Measurements from ENCODE around the gene ARNT2.

The ARNT2 gene

DNA sequence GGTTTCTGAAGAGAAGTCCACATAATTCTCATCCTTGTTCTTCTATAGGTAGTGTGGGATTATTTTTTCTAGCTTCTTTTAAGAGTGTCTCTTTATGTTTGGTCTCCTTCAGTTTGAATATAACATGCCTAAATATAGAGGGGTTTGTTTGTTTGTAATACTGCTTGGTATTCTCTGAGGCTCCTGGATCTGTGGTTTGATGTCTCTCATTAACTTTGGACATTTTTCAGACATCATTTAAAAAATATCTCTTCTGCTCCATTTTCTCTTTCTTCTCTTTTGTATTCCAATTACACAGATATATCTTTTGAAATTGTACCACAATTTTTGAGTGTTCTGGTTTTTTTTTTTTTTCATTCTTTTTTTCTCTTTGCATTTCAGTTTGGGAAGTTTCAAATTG, 113.1 kb downstream of the ARNT2 start:
- no peak for DNase-seq (ENCODE audit: low spot score)

DNA sequence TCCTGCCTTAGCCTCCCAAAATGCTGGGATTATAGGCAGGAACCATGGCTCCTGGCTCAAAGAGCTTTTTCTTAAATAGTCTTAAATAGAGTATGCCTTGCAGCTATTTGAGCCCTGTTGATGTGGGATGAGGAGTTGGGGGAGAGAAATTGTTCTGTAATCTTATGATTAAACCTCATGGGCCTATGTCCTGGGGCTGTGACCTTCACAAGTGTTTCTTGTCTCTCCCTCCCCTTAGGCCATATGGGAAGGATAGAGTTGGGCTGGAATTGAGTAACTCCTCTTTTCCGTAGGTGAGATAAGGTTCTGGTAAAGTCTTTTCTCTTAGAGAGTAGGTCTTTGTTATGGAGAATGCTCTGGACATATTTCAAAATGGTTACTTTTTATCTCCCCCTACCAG, 114.3 kb downstream of the ARNT2 start:
- no peak for DNase-seq (ENCODE audit: low spot score)

DNA sequence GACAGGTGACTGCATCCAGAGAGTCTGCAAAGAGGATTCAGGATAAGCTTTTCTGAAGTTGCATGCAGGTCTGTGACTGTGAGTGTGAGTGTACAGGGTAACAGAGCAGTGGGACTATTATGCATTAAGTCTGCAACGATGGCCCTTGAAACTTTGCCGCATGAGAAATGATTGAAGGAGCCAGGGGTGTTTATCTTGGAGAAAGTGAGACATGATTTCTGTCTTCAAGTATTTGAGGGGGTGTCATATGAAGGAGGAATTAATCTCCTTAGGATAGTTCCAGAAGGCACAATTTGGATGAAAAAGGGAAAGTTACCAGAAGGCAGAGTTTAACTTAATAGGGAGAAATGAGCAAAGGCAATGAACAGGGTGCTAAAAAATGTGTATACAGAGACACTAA, 119.6 kb downstream of the ARNT2 start:
- no peak for DNase-seq (ENCODE audit: low spot score)

DNA sequence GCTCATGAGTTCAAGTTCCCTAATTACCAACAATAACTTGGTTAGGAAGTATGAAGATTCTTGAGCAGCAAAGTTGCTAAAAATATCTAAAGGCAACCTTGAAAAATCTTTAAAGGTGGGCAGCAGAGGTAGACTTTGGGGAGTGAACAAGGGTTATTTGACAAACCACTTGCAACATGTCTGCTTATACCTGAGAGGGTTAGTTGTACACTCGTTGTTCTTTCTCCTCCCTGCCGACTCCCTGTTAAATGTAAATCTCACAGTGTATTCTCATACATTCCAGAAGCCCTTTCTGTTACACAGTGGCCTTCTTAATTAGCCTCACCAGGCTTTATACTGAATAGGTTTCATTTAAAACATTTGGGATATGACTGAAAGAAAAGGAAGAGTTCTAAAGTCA, 121.7 kb downstream of the ARNT2 start:
- DNase-seq (ENCODE audit: low spot score) = no peak

DNA sequence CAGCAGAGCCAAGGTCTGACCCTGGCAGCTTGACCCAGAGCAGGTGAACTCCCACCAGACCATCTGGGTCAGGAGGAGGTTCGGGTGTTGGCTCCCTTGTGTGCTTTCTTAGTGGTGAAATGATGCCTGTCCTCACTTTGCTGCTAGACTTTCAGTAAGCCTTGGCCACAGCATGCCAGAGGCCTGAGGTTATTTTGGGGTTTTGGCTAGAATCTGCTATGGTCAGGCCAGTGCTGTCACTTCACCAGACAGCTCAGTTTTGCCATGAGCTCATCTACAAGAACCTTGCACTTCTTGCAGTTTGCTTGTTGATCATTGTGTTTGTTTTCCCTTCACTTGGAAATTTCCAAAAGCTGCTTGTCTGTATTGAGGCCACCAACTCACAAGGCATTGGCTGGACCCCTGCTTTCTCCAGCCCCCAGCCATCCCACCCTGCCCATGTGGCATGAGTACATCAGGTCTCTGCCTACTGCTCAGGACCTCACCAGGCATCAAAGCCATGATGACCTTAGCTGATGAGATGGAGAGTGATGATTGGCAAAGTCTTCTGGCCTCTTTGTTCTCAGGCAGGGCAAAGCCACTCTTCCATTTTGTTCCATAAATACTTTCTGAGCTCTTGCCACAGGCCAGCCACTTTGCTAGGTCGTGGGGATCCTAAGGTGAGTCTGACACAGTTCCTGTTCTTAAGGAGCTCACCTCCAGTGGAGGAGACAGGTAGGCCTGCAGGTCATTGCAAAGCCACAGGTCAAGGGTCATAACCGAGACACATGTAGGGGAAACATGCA, 122.6 kb downstream of the ARNT2 start:
- DNase-seq (ENCODE audit: low spot score) = no peak

DNA sequence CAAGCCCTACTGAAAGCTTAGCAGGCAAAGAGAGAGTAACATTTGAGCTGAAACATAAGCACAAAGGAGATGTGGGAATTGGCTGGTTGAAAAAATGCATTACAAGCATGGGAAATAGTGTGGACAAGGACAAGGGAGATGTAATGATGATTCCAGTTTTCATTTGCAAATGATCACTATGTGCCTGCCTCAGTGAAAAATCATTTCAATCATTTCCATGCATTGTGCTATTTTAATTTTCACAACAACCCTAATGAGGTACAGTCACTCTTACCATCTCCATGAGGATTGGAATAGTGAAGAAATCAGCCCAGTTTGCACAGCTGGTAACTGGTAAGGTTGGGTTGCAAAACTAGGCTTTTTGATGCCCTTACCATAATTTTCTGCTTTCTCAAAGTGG, 123.2 kb downstream of the ARNT2 start:
- no peak for DNase-seq (ENCODE audit: low spot score)

DNA sequence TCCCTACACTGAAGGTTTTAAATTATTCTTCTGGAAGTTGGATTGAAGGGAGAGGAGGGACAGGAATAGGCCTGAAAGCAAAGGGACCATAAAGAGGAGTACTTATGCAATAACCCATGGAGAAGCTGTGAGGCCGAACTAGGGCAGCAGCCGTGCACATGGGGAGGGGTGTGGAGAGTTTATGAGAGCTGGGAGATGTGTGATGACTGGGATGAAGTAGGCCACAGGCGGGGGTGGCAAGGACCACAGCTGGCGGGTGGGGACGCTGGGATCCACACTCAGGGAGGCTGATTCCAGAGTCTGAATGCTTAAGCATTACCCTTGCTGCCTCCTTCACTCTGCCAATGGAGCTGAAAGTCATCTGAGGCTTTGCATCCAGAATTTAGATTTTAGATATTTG, 123.8 kb downstream of the ARNT2 start:
- DNase-seq (ENCODE audit: low spot score) = no peak

DNA sequence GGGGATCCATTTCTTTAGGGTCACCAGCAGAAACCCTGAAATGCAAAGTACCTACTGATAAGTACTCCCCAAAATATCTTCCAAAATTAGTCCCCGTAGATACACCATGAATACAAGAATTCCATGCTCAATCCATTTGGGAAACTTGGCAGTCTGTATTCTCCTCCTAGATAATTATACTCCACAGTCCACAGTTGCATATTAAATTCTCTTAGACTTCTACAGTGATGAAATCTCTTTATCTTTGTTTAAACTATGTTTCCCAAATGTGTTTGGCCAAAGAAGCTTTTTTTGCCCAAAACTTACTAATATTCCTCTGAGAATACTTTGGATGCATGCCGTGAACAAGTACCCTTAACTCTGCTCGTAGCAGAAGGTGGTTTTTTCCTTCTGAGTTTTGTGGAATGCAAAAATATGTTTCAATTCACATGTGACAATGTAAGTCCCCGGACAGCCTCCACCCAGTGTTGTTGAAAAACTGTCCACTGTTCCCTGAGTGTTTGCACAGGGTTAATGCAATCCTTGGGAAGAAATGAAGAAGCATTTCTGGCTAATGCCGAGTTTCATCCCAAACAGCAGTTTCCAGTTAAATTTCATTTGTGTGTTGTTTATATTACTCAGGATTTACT, 126.7 kb downstream of the ARNT2 start:
- no peak for DNase-seq (ENCODE audit: low spot score)

DNA sequence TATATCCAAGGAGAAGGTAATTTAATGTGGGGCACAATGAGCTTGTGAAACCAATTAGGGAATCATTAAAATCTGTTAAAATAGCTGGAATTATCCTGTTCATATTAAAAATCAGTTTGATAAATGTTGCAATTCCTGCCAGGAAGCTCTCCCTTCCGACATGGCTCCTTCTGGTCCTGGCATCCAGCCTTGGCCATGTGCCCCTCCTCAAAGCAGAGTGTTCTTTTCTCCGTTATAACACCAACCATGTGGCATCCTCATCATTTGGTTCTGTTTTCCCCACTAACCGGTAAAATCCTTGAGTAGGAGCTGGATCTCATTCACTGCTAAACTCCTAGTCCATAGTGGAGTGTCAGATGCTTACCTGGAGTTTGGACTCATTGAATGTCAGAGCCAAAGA, 127.2 kb downstream of the ARNT2 start:
- DNase-seq (ENCODE audit: low spot score) = no peak

DNA sequence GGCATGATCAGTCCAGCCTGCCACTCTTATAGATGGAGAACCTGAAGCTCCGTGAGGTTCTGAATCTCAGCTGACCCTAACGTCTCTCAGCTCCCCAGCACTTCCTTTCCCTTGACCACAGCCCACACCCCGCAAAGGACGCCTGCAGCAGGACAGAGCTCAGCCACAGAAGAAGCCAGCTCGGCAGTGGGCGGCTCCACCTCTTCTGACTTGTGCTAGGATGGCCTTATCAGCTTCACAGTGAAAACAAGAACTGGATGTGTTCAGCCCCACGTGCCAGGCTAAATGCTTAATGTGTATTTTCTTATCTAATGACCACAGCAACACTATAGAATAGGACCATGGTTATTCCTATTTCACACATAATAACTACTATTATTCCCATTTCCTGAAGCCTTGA, 127.6 kb downstream of the ARNT2 start:
- no peak for DNase-seq (ENCODE audit: low spot score)

DNA sequence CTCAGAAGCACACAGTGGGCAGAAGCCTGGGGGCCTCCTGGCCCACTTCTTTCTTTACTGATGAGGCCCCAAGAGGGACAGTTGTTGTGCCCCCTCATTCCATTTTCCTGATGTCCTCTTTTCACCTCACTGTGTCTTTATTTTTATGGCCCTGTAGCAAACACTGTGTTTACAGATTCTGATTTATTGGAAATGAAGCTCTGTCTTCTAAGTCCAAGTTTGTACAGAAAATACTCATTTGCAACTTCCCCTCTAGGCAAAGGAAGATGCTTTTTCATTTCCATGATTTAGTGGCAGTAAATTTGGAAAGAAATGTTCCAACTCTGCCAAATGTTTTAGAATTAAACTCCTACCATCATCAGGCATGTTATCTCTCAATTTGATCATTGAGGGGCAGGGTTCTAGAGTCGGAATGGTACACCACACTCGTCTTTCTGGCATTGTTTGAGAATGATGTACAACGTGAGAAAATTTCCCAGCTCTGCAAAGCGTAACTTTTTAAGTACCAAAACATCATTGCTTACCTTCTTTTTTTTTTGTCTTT, 129.7 kb downstream of the ARNT2 start:
- no peak for DNase-seq (ENCODE audit: low spot score)

DNA sequence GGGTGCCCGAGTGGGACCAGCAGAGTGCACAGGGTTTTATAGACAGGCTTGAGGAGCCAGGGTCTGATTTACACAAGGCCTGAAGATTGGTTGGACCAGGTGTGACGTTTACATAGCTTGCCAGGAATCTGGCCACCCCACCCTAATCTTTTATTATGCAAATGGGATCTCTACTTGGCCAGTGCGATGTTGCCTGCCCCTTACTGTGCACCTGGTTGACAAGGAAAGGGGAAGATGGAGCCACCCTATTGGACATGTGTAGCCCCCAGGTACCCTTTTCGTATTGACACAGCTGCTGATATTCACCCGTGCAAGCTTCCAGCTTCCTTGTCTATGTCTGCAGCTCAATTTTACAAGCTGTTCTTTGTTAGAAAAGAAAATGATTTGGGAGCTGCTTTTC, 132.0 kb downstream of the ARNT2 start:
- DNase-seq (ENCODE audit: low spot score) = no peak

DNA sequence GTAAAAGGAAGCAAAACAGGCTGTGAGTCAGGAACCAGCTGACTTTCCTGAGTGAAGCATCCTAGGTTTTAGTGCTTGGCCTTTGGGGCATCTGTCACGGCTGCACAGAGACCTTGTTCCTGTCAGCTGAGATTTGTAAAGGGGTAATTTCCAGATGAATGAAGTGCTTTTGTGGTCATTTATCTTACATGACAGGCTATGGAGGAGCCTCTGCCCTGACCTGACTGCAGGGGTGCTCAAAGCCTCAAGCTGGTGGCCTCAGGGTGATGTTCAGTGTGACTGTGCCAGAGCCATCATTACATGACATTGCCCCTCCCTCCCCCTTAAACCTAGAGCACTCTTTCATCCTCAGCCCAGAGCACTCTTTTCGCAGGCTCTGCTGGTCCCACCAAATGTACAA, 132.5 kb downstream of the ARNT2 start:
- DNase-seq (ENCODE audit: low spot score) = no peak

DNA sequence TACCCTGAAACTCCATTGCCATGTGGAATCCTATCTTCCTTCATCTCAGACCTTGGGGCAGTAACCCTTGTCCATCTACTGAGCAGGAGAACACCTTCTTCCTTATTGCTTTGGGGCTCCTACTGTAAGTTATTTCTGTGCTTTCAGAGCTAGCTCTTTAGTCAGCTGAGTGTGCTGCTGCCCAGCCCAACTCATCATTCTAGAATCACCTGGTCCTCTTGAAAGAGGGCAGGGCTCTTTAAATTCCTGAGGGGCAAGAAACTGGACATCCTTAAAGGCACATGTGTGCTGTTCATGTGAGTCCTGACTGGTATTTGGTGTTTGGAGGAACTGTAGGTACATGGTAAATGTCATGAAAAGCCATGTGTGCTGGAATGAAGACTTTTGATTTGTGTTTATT, 140.9 kb downstream of the ARNT2 start:
- no peak for DNase-seq (ENCODE audit: low spot score)

DNA sequence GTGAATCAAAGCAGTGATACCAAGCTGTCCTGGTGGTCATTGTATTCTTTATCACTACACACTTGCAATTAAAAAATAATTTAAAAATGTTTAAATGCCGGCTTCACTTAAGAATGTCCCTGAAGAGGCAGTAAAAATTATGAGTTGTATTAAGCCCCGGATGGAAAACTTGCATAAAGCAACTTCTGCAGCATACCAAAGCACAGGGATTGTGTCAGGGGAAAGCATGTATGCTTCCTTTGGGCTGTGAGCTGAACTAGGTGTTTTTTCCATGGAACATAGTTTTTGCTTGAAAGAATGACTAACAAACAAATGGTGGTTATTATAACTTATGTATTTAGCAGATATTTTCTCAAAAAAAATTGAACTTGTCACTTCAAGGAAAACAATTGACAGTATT, 143.1 kb downstream of the ARNT2 start:
- no peak for DNase-seq (ENCODE audit: low spot score)

DNA sequence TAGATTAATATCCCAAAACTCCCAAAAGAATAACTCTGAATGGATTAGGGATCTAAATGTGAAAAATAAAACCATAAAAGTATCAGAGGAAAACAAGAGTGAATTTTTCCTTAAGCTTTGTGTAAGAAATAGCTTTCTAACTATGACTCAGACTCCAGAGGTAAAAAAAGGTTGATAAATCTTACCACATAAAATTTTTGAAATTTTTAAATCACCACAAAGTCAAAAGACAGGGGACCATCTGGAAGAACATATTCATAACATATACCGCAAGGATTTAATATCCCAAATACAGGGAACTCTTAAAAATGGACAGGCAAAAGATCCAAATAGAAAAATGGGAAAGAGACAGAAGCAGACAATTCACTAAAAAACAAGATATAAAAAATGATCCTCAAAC, 145.0 kb downstream of the ARNT2 start:
- no peak for DNase-seq (ENCODE audit: low spot score)

DNA sequence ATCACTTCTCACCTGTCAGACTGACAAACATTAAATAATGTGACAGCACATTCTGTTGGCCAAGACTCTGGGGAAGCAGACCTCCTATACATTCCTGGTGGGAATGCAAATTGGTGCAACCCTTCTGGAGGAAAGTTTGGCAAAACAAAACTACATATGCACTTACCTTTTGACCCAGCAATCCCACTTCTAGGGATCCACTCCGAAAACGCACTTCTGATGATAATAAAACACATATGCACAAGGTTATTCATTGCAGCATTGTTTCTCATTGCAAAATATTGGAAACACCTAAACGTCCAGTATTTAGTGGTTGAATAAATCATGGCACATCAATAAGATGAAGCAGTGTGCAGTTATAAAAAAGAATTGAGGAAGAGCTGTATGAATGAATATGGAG, 145.5 kb downstream of the ARNT2 start:
- no peak for DNase-seq (ENCODE audit: low spot score)

DNA sequence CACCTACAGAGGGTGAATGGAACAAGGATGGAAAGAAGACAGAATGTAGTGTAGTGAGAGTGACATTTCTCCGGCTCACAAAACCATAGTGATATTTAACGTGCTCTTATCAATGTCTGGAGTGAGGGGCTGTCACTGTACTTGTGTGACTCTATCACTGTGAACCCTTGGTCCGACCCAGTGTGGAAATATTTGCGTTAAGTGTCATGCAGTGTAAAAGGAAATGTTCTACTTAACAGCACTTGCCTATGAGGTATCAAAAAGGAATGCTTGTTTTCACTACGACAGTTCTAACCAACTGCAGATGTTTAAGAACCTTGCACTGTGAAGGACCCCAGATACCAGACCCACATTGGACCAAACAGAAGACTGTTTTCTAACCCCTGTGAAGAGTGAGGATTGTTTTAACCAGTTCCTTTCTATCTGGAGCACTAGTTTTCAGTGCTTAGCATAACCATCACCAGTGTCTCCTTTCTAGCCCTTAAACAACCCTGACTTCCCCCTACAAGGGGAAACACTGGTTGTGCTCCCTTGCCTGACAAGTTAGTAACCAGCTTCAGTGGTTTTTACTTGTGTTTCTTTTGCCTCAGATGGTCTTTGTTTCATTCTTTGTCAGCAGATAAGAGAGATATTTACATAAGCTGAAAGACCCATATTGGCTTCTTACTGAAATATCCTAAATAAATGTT, 146.2 kb downstream of the ARNT2 start:
- no peak for DNase-seq (ENCODE audit: low spot score)

DNA sequence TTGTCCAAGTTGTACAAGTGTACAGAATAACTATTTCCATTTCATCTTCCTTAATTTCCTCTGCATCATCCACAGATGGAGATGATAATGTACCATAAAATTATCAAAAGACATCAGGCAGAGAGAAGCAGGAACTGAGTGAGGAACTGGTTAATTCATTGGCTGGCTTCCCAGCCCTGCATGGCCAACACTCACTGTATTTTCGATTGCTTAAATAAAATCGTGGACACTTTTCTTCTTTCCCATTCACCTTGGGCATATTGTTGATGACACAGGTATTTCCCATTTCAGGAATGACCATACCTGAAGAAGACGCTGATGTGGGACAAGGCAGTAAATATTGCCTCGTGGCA, 146.7 kb downstream of the ARNT2 start:
- DNase-seq (ENCODE audit: low spot score) = no peak

DNA sequence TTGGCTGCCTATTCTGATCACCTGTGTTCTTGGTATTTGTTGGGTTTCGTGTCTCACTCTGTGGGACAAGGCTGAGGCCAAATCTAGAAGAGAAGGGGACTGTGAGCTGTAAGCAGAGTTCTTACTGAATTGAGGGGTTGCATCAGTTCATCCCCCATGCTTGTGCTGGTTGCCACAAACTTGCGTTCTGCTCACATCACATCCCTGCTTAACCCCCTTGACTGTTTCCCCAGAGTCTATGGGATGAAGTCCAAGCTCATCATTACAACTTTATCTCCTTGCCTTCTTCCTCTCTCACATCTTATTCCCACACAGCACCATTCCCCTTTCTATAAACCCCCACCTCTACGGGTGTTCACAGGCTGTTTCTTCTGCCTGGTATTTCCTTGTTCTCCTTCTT, 147.2 kb downstream of the ARNT2 start:
- DNase-seq (ENCODE audit: low spot score) = no peak

DNA sequence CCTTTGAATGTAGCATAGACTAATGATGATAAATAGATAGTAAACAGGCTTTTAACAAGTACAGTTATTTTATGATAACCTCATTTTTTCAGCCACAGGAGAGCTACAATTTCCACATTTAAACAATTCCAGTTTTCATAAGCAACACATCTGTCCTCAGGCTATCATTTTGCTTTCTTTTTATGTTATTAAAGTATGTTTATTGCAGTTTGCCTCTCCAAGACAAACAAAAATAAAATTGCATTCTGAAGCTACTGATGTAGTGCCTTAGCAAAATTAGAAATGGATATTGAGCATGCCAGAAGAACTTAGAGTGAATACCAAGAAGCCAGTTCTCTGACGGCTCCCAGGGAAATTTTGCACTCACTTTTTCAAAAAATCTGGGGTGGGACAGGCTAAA, 150.4 kb downstream of the ARNT2 start:
- DNase-seq (ENCODE audit: low spot score) = no peak

DNA sequence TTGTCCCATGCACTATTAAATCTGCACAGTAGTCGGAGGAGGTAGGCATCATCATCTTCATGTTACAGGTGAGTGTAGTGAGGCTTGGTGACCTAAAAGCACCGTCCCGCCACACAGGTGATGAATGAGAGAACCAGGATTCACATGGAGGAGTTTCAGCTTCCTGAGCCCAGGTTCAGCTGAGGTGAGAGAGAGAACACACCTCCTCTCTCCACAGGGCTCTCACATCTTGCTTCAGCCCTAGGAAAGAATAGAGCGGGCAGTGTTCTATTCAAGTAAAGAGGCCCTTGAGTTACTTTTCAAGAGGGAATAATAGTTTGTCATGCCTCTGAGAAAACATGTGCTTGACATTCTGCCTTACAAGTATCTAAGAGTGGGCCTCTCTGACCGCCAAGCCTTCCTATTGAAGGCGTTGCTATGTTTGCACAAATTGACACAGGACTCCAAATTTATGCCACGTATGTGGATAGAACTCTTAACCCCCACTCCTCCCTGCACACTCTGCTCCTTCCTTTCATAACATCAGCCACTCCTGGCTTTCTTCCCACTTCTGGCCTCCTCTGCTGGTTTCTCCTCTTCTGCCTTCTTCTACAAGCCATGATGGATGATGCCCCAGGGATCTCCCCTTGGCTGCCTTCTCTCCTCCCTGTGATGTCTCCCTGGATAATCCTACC, 152.6 kb downstream of the ARNT2 start:
- DNase-seq (ENCODE audit: low spot score) = no peak
